BLaER1 treated with 17β-estradiol and CSF1 and Interleukin-3, amounts not matched to agents 10 nM and 100 nM (cell line): Measurements from ENCODE around the gene THSD7A.

ENCODE experiments used
- H3K27ac ChIP-seq, 11 experiments: shearing (Covaris generic); formaldehyde crosslinking; 2 replicates each; pipeline ENCODE4 v1.8.1; 2022
- H3K27me3 ChIP-seq, 11 experiments: shearing (Covaris generic); formaldehyde crosslinking; 2 replicates each; pipeline ENCODE4 v1.8.1; 2022
- H3K36me3 ChIP-seq, 11 experiments: shearing (Covaris generic); formaldehyde crosslinking; 2 replicates each; pipeline ENCODE4 v1.8.1; 2022
- H3K4me1 ChIP-seq, 10 experiments: shearing (Covaris generic); formaldehyde crosslinking; 2 replicates each; pipeline ENCODE4 v1.8.1; 2022
- H3K4me2 ChIP-seq, 11 experiments: shearing (Covaris generic); formaldehyde crosslinking; 2 replicates each; pipeline ENCODE4 v1.8.1; 2022
- H3K4me3 ChIP-seq, 10 experiments: shearing (Covaris generic); formaldehyde crosslinking; 2 replicates each; pipeline ENCODE4 v1.8.1; 2022
- H3K9ac ChIP-seq, 11 experiments: shearing (Covaris generic); formaldehyde crosslinking; 2 replicates each; pipeline ENCODE4 v1.8.1; 2022
- H3K9me3 ChIP-seq, 11 experiments: shearing (Covaris generic); formaldehyde crosslinking; replicated peaks in 1 of 11; 2 replicates each; pipeline ENCODE4 v1.8.1; 2022
- H4K20me1 ChIP-seq, 11 experiments: shearing (Covaris generic); formaldehyde crosslinking; 2 replicates each; pipeline ENCODE4 v1.8.1; 2022
- Cebpa-rat ChIP-seq, 11 experiments: shearing (Covaris generic); IDR thresholded peaks; 2 replicates each; pipeline ENCODE4 v1.8.1; 2022

Gene THSD7A

DNA sequence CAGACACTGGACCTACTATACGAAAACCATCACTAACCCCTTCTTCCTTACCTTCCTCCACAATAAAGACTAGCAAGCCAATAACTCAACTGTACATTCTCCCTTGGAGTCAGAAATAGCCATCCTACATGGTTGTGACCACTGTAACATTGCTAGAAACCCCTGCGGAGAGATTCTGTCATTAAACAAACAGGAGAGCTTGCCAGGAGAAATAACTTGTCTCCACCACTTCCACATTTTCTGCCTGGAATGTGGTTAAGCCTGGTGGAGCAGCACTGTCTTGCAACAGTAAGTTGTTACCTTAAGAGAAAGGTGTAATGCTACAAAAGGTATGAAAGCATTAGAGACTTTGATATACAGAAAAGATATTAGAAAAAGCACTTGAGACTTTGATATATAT is 45.8 kb downstream of the THSD7A start:
- H3K4me3 ChIP-seq: no peak overlapping the region
- no peak overlapping the region for H3K9ac ChIP-seq
- H3K9me3 ChIP-seq: no peaks in the 10 kb centered on the region
- H3K27me3 ChIP-seq: no peaks in the 10 kb centered on the region
- no peak for TF ChIP-seq Cebpa-rat (IDR thresholded peaks at IDR 0.05)
- no peak overlapping the region for H3K27ac ChIP-seq
- no peak overlapping the region for H3K4me2 ChIP-seq
- no peaks in the 10 kb centered on the region for H3K36me3 ChIP-seq
- no peaks in the 10 kb centered on the region for H4K20me1 ChIP-seq
- H3K4me1 ChIP-seq: no peaks in the 10 kb centered on the region

DNA sequence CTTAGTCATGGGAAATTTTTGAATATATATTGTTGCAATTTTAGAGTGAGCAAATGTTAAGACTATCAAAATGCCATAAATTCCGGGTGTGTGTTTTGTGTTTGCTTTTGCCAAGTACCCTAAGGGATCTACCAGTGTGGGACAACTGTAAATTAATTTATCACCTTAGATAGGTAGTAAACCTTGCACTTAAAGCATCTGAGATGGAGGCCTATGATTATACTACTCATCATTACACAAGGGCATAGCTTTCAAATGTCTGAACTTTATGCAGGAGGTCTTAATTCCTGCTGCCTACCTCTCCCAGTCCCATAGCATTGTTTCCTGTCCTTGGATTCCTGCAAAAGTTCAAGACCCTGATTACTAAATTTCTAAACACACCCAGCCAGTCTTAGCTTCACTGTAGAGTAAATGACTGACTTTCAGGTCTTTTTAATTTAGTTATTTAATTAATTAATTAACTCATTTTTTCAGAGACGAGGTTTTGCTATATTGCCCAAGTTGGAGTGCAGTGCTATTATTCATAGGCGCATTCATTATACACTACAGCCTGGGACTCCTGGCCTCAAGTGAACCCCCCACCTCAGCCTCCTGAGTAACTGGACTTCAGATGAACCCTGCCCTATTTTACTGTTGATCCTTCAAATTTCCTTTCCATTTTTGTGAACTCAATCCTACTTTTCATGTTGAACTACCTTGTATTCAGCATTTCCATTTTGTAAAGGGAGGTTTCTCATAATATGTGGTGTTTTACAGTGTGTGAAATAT is 47.0 kb downstream of the THSD7A start:
- Histone ChIP-seq H3K27ac (no peak overlapping the region), H3K4me2 (no peak overlapping the region), H3K9me3 (no peaks in the 10 kb centered on the region), H3K36me3 (no peaks in the 10 kb centered on the region), H3K4me3 (no peak overlapping the region), H3K4me1 (peaks cover 0 to 4% (median 0%) of the 10 kb centered on the region in 10 experiments; a peak in 2 of 20 replicates), H4K20me1 (no peaks in the 10 kb centered on the region), H3K9ac (no peak overlapping the region), H3K27me3 (no peaks in the 10 kb centered on the region)
- TF ChIP-seq Cebpa-rat (IDR thresholded peaks at IDR 0.05): no peak

DNA sequence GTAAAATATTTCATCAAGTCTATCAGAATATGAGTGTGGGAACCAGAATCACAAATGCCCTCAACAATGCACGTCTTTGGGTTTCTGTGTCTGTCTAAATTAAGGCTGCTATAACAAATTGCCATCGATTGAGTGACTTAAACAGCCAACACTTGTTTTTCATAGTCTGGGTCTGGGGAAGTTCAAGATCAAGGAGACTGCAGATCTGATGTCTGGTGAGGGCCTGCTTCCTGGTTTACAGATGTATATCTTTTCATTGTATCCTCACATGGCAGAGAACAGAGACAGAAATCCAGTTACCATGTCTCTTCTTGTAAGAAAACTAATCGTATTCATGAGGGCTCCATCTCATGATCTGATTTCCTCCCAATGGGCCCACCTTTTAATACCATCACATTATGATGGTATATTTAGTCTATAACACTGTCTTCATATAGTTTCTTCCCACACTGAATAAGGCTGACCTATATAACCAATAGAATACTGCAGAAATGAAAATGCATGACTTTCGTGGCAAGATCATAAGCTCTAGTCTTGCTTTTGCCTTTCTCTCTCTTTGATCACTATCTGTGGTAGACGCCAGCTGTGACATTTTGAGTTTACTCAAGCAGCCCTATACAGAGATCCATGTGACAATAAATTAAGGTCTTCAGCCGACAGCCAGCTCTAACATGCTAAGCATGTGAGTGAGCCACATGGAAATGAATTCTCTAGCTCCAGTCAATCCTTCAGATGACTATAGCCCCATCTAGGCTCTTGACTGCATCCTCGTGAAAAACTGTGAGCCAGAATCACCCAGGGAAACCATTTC is 51.9 kb downstream of the THSD7A start:
- no peaks in the 10 kb centered on the region for H3K27me3 ChIP-seq
- no peaks in the 10 kb centered on the region for H3K9me3 ChIP-seq
- H3K4me3 ChIP-seq: no peak overlapping the region
- peak overlapping the region in 4 of 11 experiments; percentile 1 to 16 (median 12); a peak in 4 of 22 replicates for H3K4me2 ChIP-seq
- H3K4me1 ChIP-seq: peaks cover 0 to 21% (median 14%) of the 10 kb centered on the region in 10 experiments; a peak in 13 of 20 replicates
- no peak overlapping the region for H3K9ac ChIP-seq
- no peak for TF ChIP-seq Cebpa-rat (IDR thresholded peaks at IDR 0.05)
- no peaks in the 10 kb centered on the region for H4K20me1 ChIP-seq
- no peaks in the 10 kb centered on the region for H3K36me3 ChIP-seq
- H3K27ac ChIP-seq: no peak overlapping the region

DNA sequence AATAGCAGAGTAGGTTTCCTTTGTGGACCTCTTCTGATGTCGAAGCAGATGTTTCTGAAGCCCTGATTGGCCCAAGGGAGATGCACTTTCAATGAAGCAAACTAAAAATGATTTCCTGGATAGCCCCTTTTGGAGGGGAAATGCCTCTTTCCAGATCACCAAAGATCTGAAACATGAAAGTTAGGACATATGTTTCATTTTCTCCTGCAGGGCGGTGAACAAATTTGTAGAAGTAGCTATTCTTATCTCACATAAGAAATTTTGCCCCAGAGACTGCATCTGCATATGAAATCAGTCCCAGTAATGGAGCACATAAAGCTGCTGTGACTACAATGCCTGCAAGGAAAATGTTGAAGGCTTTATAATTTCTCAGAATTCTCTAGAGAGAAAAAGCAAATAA is 56.0 kb downstream of the THSD7A start:
- no peaks in the 10 kb centered on the region for H3K9me3 ChIP-seq
- peak in 1 of 11 experiments; percentile 32; a peak in 1 of 22 replicates for TF ChIP-seq Cebpa-rat (IDR thresholded peaks at IDR 0.05)
- peaks cover 0 to 21% (median 15%) of the 10 kb centered on the region in 10 experiments; a peak in 13 of 20 replicates for H3K4me1 ChIP-seq
- H3K27ac ChIP-seq: peak overlapping the region in 1 of 11 experiments; percentile 40; a peak in 1 of 22 replicates
- H4K20me1 ChIP-seq: no peaks in the 10 kb centered on the region
- H3K36me3 ChIP-seq: no peaks in the 10 kb centered on the region
- H3K27me3 ChIP-seq: no peaks in the 10 kb centered on the region
- no peak overlapping the region for H3K9ac ChIP-seq
- H3K4me2 ChIP-seq: peak overlapping the region in 8 of 11 experiments; percentile 21 to 65 (median 48); a peak in 14 of 22 replicates
- H3K4me3 ChIP-seq: no peak overlapping the region

DNA sequence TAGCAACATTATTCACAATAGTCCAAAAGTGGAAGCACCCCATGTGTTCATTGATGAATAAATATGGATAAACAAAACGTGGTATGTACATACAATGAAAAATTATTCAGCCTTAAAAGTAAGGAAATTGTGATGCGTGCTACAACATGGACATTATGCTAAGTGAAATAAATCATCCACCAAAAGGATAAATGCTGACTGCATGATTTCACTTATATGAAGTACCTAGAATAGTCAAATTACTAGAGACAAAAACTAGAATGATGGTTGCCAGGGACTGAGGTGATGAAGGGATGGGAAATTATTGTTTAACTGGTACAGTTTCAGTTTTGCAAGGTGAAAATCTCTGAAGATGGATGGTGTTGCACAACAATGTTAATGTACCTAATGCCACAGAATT is 56.6 kb downstream of the THSD7A start:
- Histone ChIP-seq H3K4me2 (peak overlapping the region in 5 of 11 experiments; percentile 30 to 65 (median 49); a peak in 8 of 22 replicates), H3K9ac (no peak overlapping the region), H3K27me3 (no peaks in the 10 kb centered on the region), H3K27ac (peak overlapping the region in 1 of 11 experiments; percentile 27; a peak in 1 of 22 replicates), H3K4me3 (no peak overlapping the region), H4K20me1 (no peaks in the 10 kb centered on the region), H3K9me3 (no peaks in the 10 kb centered on the region), H3K36me3 (no peaks in the 10 kb centered on the region), H3K4me1 (peaks cover 0 to 21% (median 14%) of the 10 kb centered on the region in 10 experiments; a peak in 13 of 20 replicates)
- no peak for TF ChIP-seq Cebpa-rat (IDR thresholded peaks at IDR 0.05)

DNA sequence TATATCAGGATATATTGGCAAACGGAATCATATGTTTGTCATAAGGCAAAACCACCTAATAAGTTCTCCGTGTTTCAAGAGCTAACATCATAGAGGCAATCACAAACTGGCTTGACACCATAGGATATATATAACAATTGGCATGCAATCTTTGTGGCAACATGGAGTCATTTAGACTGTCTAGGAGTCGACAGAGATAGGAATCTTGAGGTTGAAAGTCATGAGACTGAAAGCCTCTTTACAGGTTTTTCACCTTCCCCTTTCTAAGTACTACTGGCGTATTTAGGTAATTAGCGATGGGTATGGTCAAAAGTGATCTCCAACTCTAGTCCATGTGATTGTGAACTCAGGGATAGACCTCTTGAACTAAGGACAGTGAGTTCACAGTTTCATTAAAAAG is 63.7 kb downstream of the THSD7A start:
- peaks cover 0 to 6% (median 0%) of the 10 kb centered on the region in 10 experiments; a peak in 1 of 20 replicates for H3K4me1 ChIP-seq
- no peak overlapping the region for H3K4me2 ChIP-seq
- H3K36me3 ChIP-seq: no peaks in the 10 kb centered on the region
- H3K27ac ChIP-seq: no peak overlapping the region
- H3K9ac ChIP-seq: no peak overlapping the region
- no peaks in the 10 kb centered on the region for H3K27me3 ChIP-seq
- no peak overlapping the region for H3K4me3 ChIP-seq
- no peaks in the 10 kb centered on the region for H3K9me3 ChIP-seq
- H4K20me1 ChIP-seq: no peaks in the 10 kb centered on the region
- TF ChIP-seq Cebpa-rat (IDR thresholded peaks at IDR 0.05): no peak

DNA sequence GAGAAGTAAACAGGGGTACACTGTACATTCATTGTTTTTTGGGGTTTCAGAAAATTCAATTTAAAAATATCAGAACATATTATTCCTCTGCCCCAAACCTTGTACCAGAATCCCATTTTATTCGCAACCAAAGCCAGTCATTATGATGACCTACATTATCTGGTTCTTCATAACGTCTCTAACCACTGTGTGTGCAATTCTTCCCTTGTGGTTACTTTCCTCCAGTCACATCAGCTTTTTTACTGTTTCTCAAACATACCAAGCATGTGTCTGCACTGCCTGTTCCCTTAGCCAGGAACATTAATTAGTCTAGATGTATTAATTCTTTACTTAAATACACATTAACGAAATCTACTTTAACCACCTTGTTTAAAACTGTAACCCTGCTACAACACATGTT is 64.8 kb downstream of the THSD7A start:
- Histone ChIP-seq H3K4me1 (peaks cover 0 to 6% (median 0%) of the 10 kb centered on the region in 10 experiments; a peak in 1 of 20 replicates), H3K36me3 (no peaks in the 10 kb centered on the region), H3K27ac (no peak overlapping the region), H4K20me1 (no peaks in the 10 kb centered on the region), H3K27me3 (no peaks in the 10 kb centered on the region), H3K4me3 (no peak overlapping the region), H3K9ac (no peak overlapping the region), H3K4me2 (peak overlapping the region in 1 of 11 experiments; percentile 5; a peak in 1 of 22 replicates), H3K9me3 (no peaks in the 10 kb centered on the region)
- no peak for TF ChIP-seq Cebpa-rat (IDR thresholded peaks at IDR 0.05)

DNA sequence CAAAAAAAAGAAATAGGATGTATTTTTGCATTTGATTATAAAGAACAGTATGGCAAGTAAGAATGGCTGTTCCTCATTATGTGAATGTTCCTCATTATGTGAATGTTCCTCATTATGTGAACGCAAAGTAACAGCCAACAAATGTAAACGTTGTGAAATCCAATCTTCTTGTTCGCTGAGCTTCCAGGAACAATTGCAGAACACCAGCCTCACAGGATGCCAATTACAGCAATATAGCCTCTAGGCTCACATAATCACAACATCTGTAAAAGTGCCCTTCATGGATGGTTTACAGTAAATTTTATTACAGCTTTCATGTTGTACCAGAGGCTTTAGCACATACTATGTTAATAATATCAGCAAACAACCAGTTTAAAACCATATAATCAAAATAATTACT is 71.6 kb downstream of the THSD7A start:
- Histone ChIP-seq H3K9me3 (no peaks in the 10 kb centered on the region), H3K9ac (no peak overlapping the region), H4K20me1 (no peaks in the 10 kb centered on the region), H3K4me1 (peaks cover 0 to 13% (median 0%) of the 10 kb centered on the region in 10 experiments; a peak in 4 of 20 replicates), H3K4me3 (no peak overlapping the region), H3K27me3 (no peaks in the 10 kb centered on the region), H3K27ac (peak overlapping the region in 2 of 11 experiments; percentile 56 to 69; a peak in 5 of 22 replicates), H3K36me3 (no peaks in the 10 kb centered on the region), H3K4me2 (peak overlapping the region in 2 of 11 experiments; percentile 27 to 49; a peak in 1 of 22 replicates)
- TF ChIP-seq Cebpa-rat (IDR thresholded peaks at IDR 0.05): peak in 6 of 11 experiments; percentile 32 to 82 (median 48); a peak in 10 of 22 replicates

DNA sequence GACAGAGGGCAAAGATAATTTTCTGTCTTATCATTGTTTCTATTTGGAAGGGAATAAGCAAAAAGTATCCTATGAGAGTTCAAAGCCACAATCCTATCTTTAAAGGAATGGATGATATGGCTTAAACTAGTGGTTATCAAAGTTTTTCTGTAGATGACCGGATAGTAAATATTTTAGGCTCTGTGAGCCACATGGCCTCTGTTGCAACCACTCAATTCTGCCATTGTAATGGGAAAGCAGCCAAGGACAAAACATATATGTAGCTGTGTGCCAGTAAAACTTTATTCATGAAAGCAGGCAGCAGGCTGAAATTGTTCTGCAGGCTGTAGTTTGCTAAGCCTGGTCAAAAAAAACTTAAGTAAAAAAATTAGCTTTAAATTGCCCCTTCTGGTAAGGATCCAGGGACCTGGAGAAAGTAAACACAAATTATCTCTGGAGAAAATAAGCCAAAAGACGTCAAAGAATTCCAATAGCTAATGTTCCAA is 73.3 kb downstream of the THSD7A start:
- no peaks in the 10 kb centered on the region for H3K36me3 ChIP-seq
- peak overlapping the region in 2 of 11 experiments; percentile 11 to 56; a peak in 2 of 22 replicates for H3K27ac ChIP-seq
- no peak overlapping the region for H3K4me2 ChIP-seq
- TF ChIP-seq Cebpa-rat (IDR thresholded peaks at IDR 0.05): no peak
- no peak overlapping the region for H3K9ac ChIP-seq
- no peak overlapping the region for H3K4me3 ChIP-seq
- H3K9me3 ChIP-seq: no peaks in the 10 kb centered on the region
- peaks cover 0 to 13% (median 0%) of the 10 kb centered on the region in 10 experiments; a peak in 4 of 20 replicates for H3K4me1 ChIP-seq
- H3K27me3 ChIP-seq: no peaks in the 10 kb centered on the region
- no peaks in the 10 kb centered on the region for H4K20me1 ChIP-seq
